SK-N-SH treated with all-trans-retinoic acid at 6 μM for 48 hours (cell line): Measurements from ENCODE around the gene DOCK9.

Source experiments
- ATAC-seq: fragments of 200-7000 bp; cut with Tn5 transposase; 3 replicates; pipeline ENCODE4 v1.9.1; 2020; ENCODE audit warnings: mild to moderate bottlenecking, moderate library complexity
- BACH2 ChIP-seq: fragments of 250-450 bp; sonication (Bioruptor Pico); IDR thresholded peaks from 2 replicates; pipeline ENCODE4 v1.9.0; 2021; ENCODE audit warnings: mild to moderate bottlenecking, borderline replicate concordance
- CSDC2 ChIP-seq: fragments of 250-450 bp; sonication (Bioruptor Pico); IDR thresholded peaks from 2 replicates; pipeline ENCODE4 v1.5.0; 2020; ENCODE audit warnings: mild to moderate bottlenecking, moderate library complexity
- CSRNP3 ChIP-seq: fragments of 250-450 bp; sonication (Bioruptor Pico); IDR thresholded peaks from 2 replicates; pipeline ENCODE4 v1.5.1; 2021; ENCODE audit warnings: mild to moderate bottlenecking, moderate library complexity
- ESRRG ChIP-seq: fragments of 250-450 bp; sonication (Bioruptor Pico); IDR thresholded peaks from 2 replicates; pipeline ENCODE4 v1.6.1; 2021; ENCODE audit warnings: mild to moderate bottlenecking
- ISL1 ChIP-seq: fragments of 250-450 bp; sonication (Bioruptor Pico); IDR thresholded peaks from 2 replicates; pipeline ENCODE4 v2.1.2; 2022; ENCODE audit warnings: mild to moderate bottlenecking, moderate library complexity
- OSR1 ChIP-seq: fragments of 250-450 bp; sonication (Bioruptor Pico); IDR thresholded peaks from 2 replicates; pipeline ENCODE4 v1.8.0; 2022; ENCODE audit warnings: moderate library complexity, mild to moderate bottlenecking, inconsistent platforms
- PATZ1 ChIP-seq: fragments of 250-450 bp; sonication (Bioruptor Pico); IDR thresholded peaks from 2 replicates; pipeline ENCODE4 v1.8.0; 2020; ENCODE audit warnings: mild to moderate bottlenecking, moderate library complexity, borderline replicate concordance
- POU6F1 ChIP-seq: fragments of 250-450 bp; sonication (Bioruptor Pico); IDR thresholded peaks from 2 replicates; pipeline ENCODE4 v1.8.0; 2021; ENCODE audit warnings: low read depth, mild to moderate bottlenecking, moderate library complexity, borderline replicate concordance
- RARB ChIP-seq: fragments of 250-450 bp; sonication (Bioruptor Pico); IDR thresholded peaks from 2 replicates; pipeline ENCODE4 v1.8.0; 2021; ENCODE audit warnings: mild to moderate bottlenecking, moderate library complexity
- SNAI2 ChIP-seq: fragments of 250-450 bp; sonication (Bioruptor Pico); IDR thresholded peaks from 2 replicates; pipeline ENCODE4 v1.5.0; 2020; ENCODE audit warnings: mild to moderate bottlenecking, moderate library complexity
- TCF4 ChIP-seq: fragments of 250-450 bp; sonication (Bioruptor Pico); IDR thresholded peaks from 2 replicates; pipeline ENCODE4 v1.8.0; 2021; ENCODE audit warnings: mild to moderate bottlenecking, moderate library complexity, borderline replicate concordance
- TOX ChIP-seq: fragments of 250-450 bp; sonication (Bioruptor Pico); IDR thresholded peaks from 2 replicates; pipeline ENCODE4 v1.8.0; 2021; ENCODE audit warnings: mild to moderate bottlenecking, moderate library complexity, borderline replicate concordance
- TSHZ2 ChIP-seq: fragments of 250-450 bp; sonication (Bioruptor Pico); IDR thresholded peaks from 2 replicates; pipeline ENCODE4 v1.5.0; 2020; ENCODE audit warnings: mild to moderate bottlenecking, moderate library complexity
- ZC3H10 ChIP-seq: fragments of 250-450 bp; sonication (Bioruptor Pico); IDR thresholded peaks from 2 replicates; pipeline ENCODE4 v1.5.1; 2021; ENCODE audit warnings: mild to moderate bottlenecking, moderate library complexity
- ZFP3 ChIP-seq: fragments of 250-450 bp; sonication (Bioruptor Pico); IDR thresholded peaks from 2 replicates; pipeline ENCODE4 v1.5.0; 2020; ENCODE audit warnings: mild to moderate bottlenecking, moderate library complexity
- ZFP30 ChIP-seq: fragments of 450-650 bp; formaldehyde crosslinking; IDR thresholded peaks from 2 replicates; pipeline ENCODE4 v1.5.0; 2022; ENCODE audit warnings: mild to moderate bottlenecking, moderate library complexity
- ZNF565 ChIP-seq: fragments of 450-650 bp; formaldehyde crosslinking; conservative IDR thresholded peaks from 2 replicates; pipeline ENCODE4 v1.5.0; 2020; ENCODE audit warnings: low read depth, mild to moderate bottlenecking, moderate library complexity
- ZNF70 ChIP-seq: fragments of 450-650 bp; formaldehyde crosslinking; IDR thresholded peaks from 2 replicates; pipeline ENCODE4 v1.5.0; 2020; ENCODE audit warnings: mild to moderate bottlenecking, moderate library complexity
- ZNF8 ChIP-seq: fragments of 450-650 bp; formaldehyde crosslinking; IDR thresholded peaks from 2 replicates; pipeline ENCODE4 v1.5.0; 2020; ENCODE audit warnings: mild to moderate bottlenecking, moderate library complexity
- TF ChIP-seq, protein P1 (sequence below): fragments of 250-450 bp; sonication (Bioruptor Pico); IDR thresholded peaks from 2 replicates; pipeline ENCODE4 v1.5.1; 2020; ENCODE audit warnings: low read depth, mild to moderate bottlenecking, moderate library complexity

DOCK9 gene

DNA sequence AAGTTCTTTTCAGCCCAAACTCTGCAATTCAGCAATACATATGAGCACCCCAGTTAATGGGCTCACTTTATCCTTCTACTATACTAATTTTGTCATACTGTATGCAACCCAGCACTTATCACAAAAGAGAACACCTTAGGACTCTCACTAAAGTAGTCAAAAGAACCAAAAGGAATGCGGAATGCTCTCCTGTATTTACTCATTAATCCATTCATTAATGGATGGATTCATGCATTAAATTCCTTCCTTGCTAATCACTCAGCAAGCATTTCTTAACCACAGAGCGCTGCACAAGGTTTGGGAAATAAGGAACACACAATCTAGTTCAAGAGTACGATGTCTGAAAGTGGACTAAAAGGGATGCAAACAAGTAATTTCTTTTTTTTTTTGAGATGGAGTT is 12.8 kb upstream of the DOCK9 start:
- no peak for ATAC-seq
- TF ChIP-seq TSHZ2 (CRISPR knock-in tag) (no peak), ZC3H10 (no peak), CSDC2 (CRISPR knock-in tag) (no peak), ZNF70 (no peak), TCF4 (CRISPR knock-in tag) (no peak), SNAI2 (CRISPR knock-in tag) (no peak), TOX (CRISPR knock-in tag) (no peak), ZNF8 (CRISPR knock-in tag) (no peak), ESRRG (CRISPR knock-in tag) (no peak), ZFP3 (CRISPR knock-in tag) (no peak), RARB (CRISPR knock-in tag) (no peak), BACH2 (CRISPR knock-in tag) (no peak), ISL1 (CRISPR knock-in tag) (no peak), POU6F1 (CRISPR knock-in tag) (no peak), PATZ1 (CRISPR knock-in tag) (no peak), CSRNP3 (CRISPR knock-in tag) (no peak), ZFP30 (CRISPR knock-in tag) (no peak), OSR1 (CRISPR knock-in tag) (no peak)
- TF ChIP-seq, protein P1, sequence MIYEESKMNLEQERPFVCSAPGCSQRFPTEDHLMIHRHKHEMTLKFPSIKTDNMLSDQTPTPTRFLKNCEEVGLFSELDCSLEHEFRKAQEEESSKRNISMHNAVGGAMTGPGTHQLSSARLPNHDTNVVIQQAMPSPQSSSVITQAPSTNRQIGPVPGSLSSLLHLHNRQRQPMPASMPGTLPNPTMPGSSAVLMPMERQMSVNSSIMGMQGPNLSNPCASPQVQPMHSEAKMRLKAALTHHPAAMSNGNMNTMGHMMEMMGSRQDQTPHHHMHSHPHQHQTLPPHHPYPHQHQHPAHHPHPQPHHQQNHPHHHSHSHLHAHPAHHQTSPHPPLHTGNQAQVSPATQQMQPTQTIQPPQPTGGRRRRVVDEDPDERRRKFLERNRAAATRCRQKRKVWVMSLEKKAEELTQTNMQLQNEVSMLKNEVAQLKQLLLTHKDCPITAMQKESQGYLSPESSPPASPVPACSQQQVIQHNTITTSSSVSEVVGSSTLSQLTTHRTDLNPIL (CRISPR knock-in tag): no peak

DNA sequence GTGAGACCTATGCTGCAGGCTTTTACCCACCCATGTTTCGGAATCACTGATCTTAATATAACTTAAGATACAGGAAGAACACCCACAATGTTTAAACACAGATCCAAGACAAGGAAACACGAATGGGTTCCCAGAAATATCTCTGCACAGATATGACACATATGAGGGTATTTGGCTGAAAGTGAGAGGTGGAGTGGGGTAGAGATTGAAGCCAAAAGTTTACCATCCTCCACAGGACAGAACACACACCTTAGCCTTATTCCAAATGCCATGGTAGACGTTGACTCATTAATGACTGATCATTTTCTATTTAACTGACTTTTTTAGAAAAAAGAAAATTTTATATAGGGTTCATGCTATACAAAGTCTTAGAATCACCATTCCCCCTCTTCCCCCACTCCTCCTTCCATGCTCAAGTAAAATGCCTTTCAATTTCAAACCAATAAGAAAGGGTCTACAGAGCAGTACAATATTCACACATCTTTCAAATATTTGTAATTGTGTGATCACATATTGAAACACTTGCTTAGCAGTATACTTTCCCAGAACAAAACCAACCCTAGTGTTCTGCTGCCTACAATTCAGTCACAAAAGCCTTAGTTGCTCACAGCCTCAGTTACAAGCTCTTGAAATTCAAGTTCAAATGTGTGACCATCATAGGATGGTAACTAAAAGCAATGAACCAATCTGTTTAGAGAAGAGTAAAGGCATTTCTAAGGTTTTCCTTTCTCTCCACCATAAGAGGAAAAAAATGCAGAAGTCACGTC is 11.8 kb upstream of the DOCK9 start:
- ATAC-seq: no peak
- TF ChIP-seq ESRRG (CRISPR knock-in tag) (no peak), ZNF565 (CRISPR knock-in tag) (no peak), TCF4 (CRISPR knock-in tag) (no peak), ZNF70 (no peak), CSRNP3 (CRISPR knock-in tag) (no peak)
